H9 (cell line): ENCODE results near the gene TMEM120A. TPM values are rescaled to one million over a fixed set of nuclear protein-coding genes. Genes with fewer than 3 reads are reported as not detected.

Source experiments
- DNase-seq: peaks from one replicate; pipeline ENCODE4 v3.0.0-alpha.2; 2017
- H2AFZ ChIP-seq: one replicate; pipeline ENCODE4 v1.6.1; 2013; ENCODE audit warnings: mild to moderate bottlenecking, low read length, control low read depth, moderate library complexity
- H2AK5ac ChIP-seq: 2 replicates; pipeline ENCODE4 v1.6.1; 2013; ENCODE audit warnings: low read length, control low read depth, mixed read lengths; ENCODE audit not compliant: insufficient read length
- H2BK120ac ChIP-seq: one replicate; pipeline ENCODE4 v1.6.1; 2013; ENCODE audit warnings: low read depth, mild to moderate bottlenecking, low read length, control low read depth, inconsistent platforms; ENCODE audit not compliant: poor library complexity, severe bottlenecking
- H2BK12ac ChIP-seq: 2 replicates; pipeline ENCODE4 v1.6.1; 2013; ENCODE audit warnings: low read length, control low read depth, mixed read lengths, low read depth; ENCODE audit not compliant: insufficient read length
- H2BK15ac ChIP-seq: 2 replicates; pipeline ENCODE4 v1.6.1; 2013; ENCODE audit warnings: low read depth, low read length, control low read depth
- H2BK20ac ChIP-seq: one replicate; pipeline ENCODE4 v1.6.1; 2013; ENCODE audit warnings: low read depth, mild to moderate bottlenecking, low read length, control low read depth, inconsistent platforms; ENCODE audit not compliant: poor library complexity, severe bottlenecking
- H2BK5ac ChIP-seq: 2 replicates; pipeline ENCODE4 v1.6.1; 2013; ENCODE audit warnings: low read length, control low read depth, mixed read lengths; ENCODE audit not compliant: insufficient read length
- H3K14ac ChIP-seq: 2 replicates; pipeline ENCODE4 v1.6.1; 2013; ENCODE audit warnings: low read length, control low read depth; ENCODE audit not compliant: insufficient read depth
- H3K18ac ChIP-seq: 2 replicates; pipeline ENCODE4 v1.6.1; 2013; ENCODE audit warnings: low read depth, mild to moderate bottlenecking, mixed read lengths, low read length, control low read depth; ENCODE audit not compliant: insufficient read length
- H3K23ac ChIP-seq: 2 replicates; pipeline ENCODE4 v1.6.1; 2013; ENCODE audit warnings: low read length, control low read depth, mixed read lengths, low read depth; ENCODE audit not compliant: insufficient read length
- H3K23me2 ChIP-seq: 2 replicates; pipeline ENCODE4 v1.6.1; 2013; ENCODE audit warnings: low read depth, mild to moderate bottlenecking, mixed read lengths, low read length, control low read depth; ENCODE audit not compliant: insufficient read length, poor library complexity, severe bottlenecking
- H3K27ac ChIP-seq: 2 replicates; pipeline ENCODE4 v1.5.1; 2013; ENCODE audit warnings: low read length, control low read depth, mixed read lengths, low read depth; ENCODE audit not compliant: insufficient read length
- H3K27me3 ChIP-seq: 2 replicates; pipeline ENCODE4 v1.6.1; 2013; ENCODE audit warnings: low read length, control low read depth, inconsistent platforms; ENCODE audit not compliant: insufficient read depth
- H3K4ac ChIP-seq: 2 replicates; pipeline ENCODE4 v1.6.1; 2013; ENCODE audit warnings: low read depth, mild to moderate bottlenecking, control low read depth, inconsistent platforms, low read length, moderate library complexity
- H3K4me1 ChIP-seq: 2 replicates; pipeline ENCODE4 v1.6.1; 2013; ENCODE audit warnings: low read length, control low read depth, inconsistent platforms; ENCODE audit not compliant: insufficient read depth
- H3K4me2 ChIP-seq: 2 replicates; pipeline ENCODE4 v1.6.1; 2013; ENCODE audit warnings: low read length, control low read depth, mixed read lengths; ENCODE audit not compliant: insufficient read length, insufficient read depth
- H3K56ac ChIP-seq: 2 replicates; pipeline ENCODE4 v1.6.1; 2013; ENCODE audit warnings: low read depth, mild to moderate bottlenecking, mixed read lengths, low read length, control low read depth; ENCODE audit not compliant: insufficient read length
- H3K79me1 ChIP-seq: 2 replicates; pipeline ENCODE4 v1.6.1; 2013; ENCODE audit warnings: low read depth, mild to moderate bottlenecking, moderate library complexity, low read length, control low read depth, inconsistent platforms; ENCODE audit not compliant: insufficient read depth, poor library complexity, severe bottlenecking
- H3K79me2 ChIP-seq: 2 replicates; pipeline ENCODE4 v1.6.1; 2013; ENCODE audit warnings: low read length, control low read depth, inconsistent platforms; ENCODE audit not compliant: insufficient read depth
- H3K9ac ChIP-seq: 2 replicates; pipeline ENCODE4 v1.6.1; 2013; ENCODE audit warnings: low read length, control low read depth, mixed read lengths; ENCODE audit not compliant: insufficient read length; ENCODE audit errors: extremely low read depth
- H3K9me3 ChIP-seq: one replicate; pipeline ENCODE4 v1.6.1; 2013; ENCODE audit warnings: low read depth, low read length, inconsistent platforms; ENCODE audit not compliant: control insufficient read depth
- H3T11ph ChIP-seq: one replicate; pipeline ENCODE4 v1.6.1; 2013; ENCODE audit warnings: mild to moderate bottlenecking, low read length, control low read depth, inconsistent platforms
- H4K20me1 ChIP-seq: one replicate; pipeline ENCODE4 v1.6.1; 2013; ENCODE audit not compliant: control insufficient read depth, insufficient read length, insufficient read depth
- H4K5ac ChIP-seq: 2 replicates; pipeline ENCODE4 v1.6.1; 2013; ENCODE audit warnings: low read depth, mild to moderate bottlenecking, mixed read lengths, low read length, control low read depth; ENCODE audit not compliant: insufficient read length
- H4K8ac ChIP-seq: replicated peaks from 2 replicates; pipeline ENCODE4 v1.6.1; 2013; ENCODE audit warnings: low read length, control low read depth, mixed read lengths, low read depth; ENCODE audit not compliant: insufficient read length
- H4K91ac ChIP-seq: 2 replicates; pipeline ENCODE4 v1.6.1; 2013; ENCODE audit warnings: low read depth, mild to moderate bottlenecking, moderate library complexity, mixed read lengths, low read length, control low read depth; ENCODE audit not compliant: insufficient read length
- H3K27ac Mint-ChIP-seq, 3 experiments: 2 replicates in 2 of 3; 3 replicates in 1 of 3; pipeline ENCODE4 v1.8.0; 2020 to 2021; ENCODE audit warnings: mixed read lengths in 3 of 3, mild to moderate bottlenecking in 1 of 3, moderate library complexity in 1 of 3
- H3K27me3 Mint-ChIP-seq: 2 replicates; pipeline ENCODE4 v1.8.0; 2021; ENCODE audit warnings: low read depth, mild to moderate bottlenecking, moderate library complexity, mixed read lengths
- H3K36me3 Mint-ChIP-seq, 3 experiments: 2 replicates in 2 of 3; 3 replicates in 1 of 3; pipeline ENCODE4 v1.8.0; 2020 to 2021; ENCODE audit warnings: low read depth in 3 of 3, mixed read lengths in 3 of 3; ENCODE audit not compliant: insufficient read depth in 1 of 3
- H3K4me1 Mint-ChIP-seq, 2 experiments: 2 replicates each; pipeline ENCODE4 v1.8.0; 2020; ENCODE audit warnings: mixed read lengths in 2 of 2
- H3K4me3 Mint-ChIP-seq, 2 experiments: 2 replicates in 1 of 2; 3 replicates in 1 of 2; pipeline ENCODE4 v1.8.0; 2020 to 2021; ENCODE audit warnings: mild to moderate bottlenecking in 2 of 2, mixed read lengths in 2 of 2, moderate library complexity in 1 of 2
- H3K9me3 Mint-ChIP-seq, 2 experiments: 2 replicates in 1 of 2; 3 replicates in 1 of 2; pipeline ENCODE4 v1.8.0; 2020; ENCODE audit warnings: mild to moderate bottlenecking in 2 of 2, mixed read lengths in 2 of 2, moderate library complexity in 1 of 2
- WGBS: extraction: QIAGEN DNeasy Blood & Tissue Kit; methylation state at CpG from one replicate; pipeline ENCODE4 v1.1.7; 2013; ENCODE audit warnings: missing lambda C conversion rate, low lambda C conversion rate, mixed read lengths; ENCODE audit not compliant: insufficient read length; ENCODE audit errors: extremely low coverage; 5-methylcytosine and 5-hydroxymethylcytosine counted together
- total RNA-seq: library from RNA; stranded (reverse); gene quantifications from 2 replicates; pipeline ENCODE4 v1.2.1, GENCODE V29; 2021
- TF ChIP-seq, protein P1 (sequence below): fragments of 200-600 bp; sonication (generic); conservative IDR thresholded peaks from 3 replicates; pipeline ENCODE4 v1.8.0; 2021; ENCODE audit warnings: antibody characterized with exemption, mild to moderate bottlenecking

TMEM120A gene
- total RNA-seq, 1 experiment from 2014 or later = 30.0 TPM

DNA sequence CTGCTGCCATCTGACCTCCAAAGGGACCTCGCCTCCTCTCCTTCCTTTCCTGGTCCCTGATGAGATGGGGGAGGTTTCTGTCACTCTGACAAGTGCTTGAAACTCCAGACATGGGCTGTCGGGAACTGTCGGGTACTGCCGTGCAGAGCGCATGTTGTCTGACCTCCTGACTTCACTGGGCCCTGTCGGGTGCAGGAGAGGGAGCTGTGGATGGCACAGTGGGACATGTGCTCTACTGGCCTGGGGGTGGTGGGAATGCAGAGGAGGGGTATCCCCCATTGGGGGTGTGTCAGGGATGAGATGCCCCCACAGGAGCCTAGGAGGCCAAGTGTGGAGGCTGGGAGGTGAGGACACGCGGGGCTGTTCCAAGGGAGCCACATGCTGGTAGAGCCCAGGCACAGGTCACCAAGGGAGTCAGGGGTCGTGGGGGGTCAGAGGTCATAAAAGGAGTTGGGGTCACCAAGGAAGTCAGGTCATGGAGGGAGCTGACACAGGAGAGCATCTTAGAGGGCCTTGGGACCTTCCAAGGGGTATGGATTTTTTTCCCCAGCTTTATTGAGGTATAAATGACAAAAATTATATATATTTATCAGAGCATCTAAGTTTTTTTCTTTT, 30.9 kb downstream of the TMEM120A start:
- no peak overlapping the region for H3K4me3 Mint-ChIP-seq
- Histone ChIP-seq H3K9me3 (no peaks in the 10 kb centered on the region), H2BK5ac (no peak overlapping the region), H3K27me3 (no peaks in the 10 kb centered on the region), H3K23me2 (no peaks in the 10 kb centered on the region), H3K4me1 (no peaks in the 10 kb centered on the region), H3K14ac (no peak overlapping the region), H4K91ac (no peak overlapping the region), H3K79me1 (no peaks in the 10 kb centered on the region), H2BK12ac (no peak overlapping the region), H4K8ac (no peak overlapping the region), H3K4ac (no peak overlapping the region), H2AFZ (no peak overlapping the region), H3T11ph (no peak overlapping the region), H3K79me2 (no peaks in the 10 kb centered on the region), H4K20me1 (no peaks in the 10 kb centered on the region), H3K9ac (no peak overlapping the region), H3K27ac (no peak overlapping the region), H3K4me2 (no peak overlapping the region), H2BK20ac (no peak overlapping the region), H2BK15ac (no peak overlapping the region), H3K56ac (no peak overlapping the region), H2AK5ac (no peak overlapping the region), H4K5ac (no peak overlapping the region), H3K23ac (no peak overlapping the region), H3K18ac (no peak overlapping the region), H2BK120ac (no peak overlapping the region)
- TF ChIP-seq, protein P1, sequence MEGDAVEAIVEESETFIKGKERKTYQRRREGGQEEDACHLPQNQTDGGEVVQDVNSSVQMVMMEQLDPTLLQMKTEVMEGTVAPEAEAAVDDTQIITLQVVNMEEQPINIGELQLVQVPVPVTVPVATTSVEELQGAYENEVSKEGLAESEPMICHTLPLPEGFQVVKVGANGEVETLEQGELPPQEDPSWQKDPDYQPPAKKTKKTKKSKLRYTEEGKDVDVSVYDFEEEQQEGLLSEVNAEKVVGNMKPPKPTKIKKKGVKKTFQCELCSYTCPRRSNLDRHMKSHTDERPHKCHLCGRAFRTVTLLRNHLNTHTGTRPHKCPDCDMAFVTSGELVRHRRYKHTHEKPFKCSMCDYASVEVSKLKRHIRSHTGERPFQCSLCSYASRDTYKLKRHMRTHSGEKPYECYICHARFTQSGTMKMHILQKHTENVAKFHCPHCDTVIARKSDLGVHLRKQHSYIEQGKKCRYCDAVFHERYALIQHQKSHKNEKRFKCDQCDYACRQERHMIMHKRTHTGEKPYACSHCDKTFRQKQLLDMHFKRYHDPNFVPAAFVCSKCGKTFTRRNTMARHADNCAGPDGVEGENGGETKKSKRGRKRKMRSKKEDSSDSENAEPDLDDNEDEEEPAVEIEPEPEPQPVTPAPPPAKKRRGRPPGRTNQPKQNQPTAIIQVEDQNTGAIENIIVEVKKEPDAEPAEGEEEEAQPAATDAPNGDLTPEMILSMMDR = no peak
- peak overlapping the region in 1 of 3 experiments; percentile 63; a peak in 2 of 7 replicates for H3K27ac Mint-ChIP-seq
- peaks cover 4% of the 10 kb centered on the region in 2 experiments; a peak in 2 of 4 replicates for H3K4me1 Mint-ChIP-seq
- H3K27me3 Mint-ChIP-seq = no peaks in the 10 kb centered on the region
- no CpG with 5 or more reads among the region's 9 CpGs for WGBS
- H3K9me3 Mint-ChIP-seq = no peaks in the 10 kb centered on the region
- no peak for DNase-seq
- H3K36me3 Mint-ChIP-seq = peaks cover 12 to 38% (median 31%) of the 10 kb centered on the region in 3 experiments; a peak in 6 of 7 replicates
